Chondrocyte (in vitro differentiated cells): ENCODE measurements around the gene ATXN1L. TPM values are rescaled to one million over a fixed set of nuclear protein-coding genes. Genes with fewer than 3 reads are reported as not detected.
"Not testable (repeated sequence)": the region's sequence is repeated elsewhere in the genome, so short reads cannot be mapped to it uniquely, and the experiment has no call there.

Experiments used
- DNase-seq: peaks from one replicate; pipeline ENCODE4 v3.0.0; 2021; ENCODE audit warnings: mixed read lengths, low spot score
- H3K27ac Mint-ChIP-seq: one replicate; pipeline ENCODE4 v1.8.0; 2021; ENCODE audit warnings: mild to moderate bottlenecking, moderate library complexity, mixed read lengths; ENCODE audit not compliant: unreplicated experiment
- H3K27me3 Mint-ChIP-seq: 2 replicates; pipeline ENCODE4 v1.8.0; 2021; ENCODE audit warnings: low read depth, mixed read lengths
- H3K36me3 Mint-ChIP-seq: 2 replicates; pipeline ENCODE4 v1.8.0; 2021; ENCODE audit warnings: low read depth, mixed read lengths
- H3K4me1 Mint-ChIP-seq: 2 replicates; pipeline ENCODE4 v1.8.0; 2021; ENCODE audit warnings: low read depth, mild to moderate bottlenecking, mixed read lengths
- H3K4me3 Mint-ChIP-seq: one replicate; pipeline ENCODE4 v1.8.0; 2021; ENCODE audit warnings: mild to moderate bottlenecking, moderate library complexity, mixed read lengths; ENCODE audit not compliant: unreplicated experiment
- H3K9me3 Mint-ChIP-seq: 2 replicates; pipeline ENCODE4 v1.8.0; 2021; ENCODE audit warnings: low read depth, mixed read lengths
- total RNA-seq: library from RNA; stranded (reverse); gene quantifications from 3 replicates; pipeline ENCODE4 v1.2.1, GENCODE V29; 2021
- TF ChIP-seq, protein P1 (sequence below): fragments of 200-600 bp; sonication (generic); IDR thresholded peaks from 2 replicates; pipeline ENCODE4 v1.5.0; 2021; ENCODE audit warnings: antibody characterized with exemption, mild to moderate bottlenecking, moderate library complexity

The ATXN1L gene
- total RNA-seq, 1 donor from 2014 or later: 29.4 TPM

DNA sequence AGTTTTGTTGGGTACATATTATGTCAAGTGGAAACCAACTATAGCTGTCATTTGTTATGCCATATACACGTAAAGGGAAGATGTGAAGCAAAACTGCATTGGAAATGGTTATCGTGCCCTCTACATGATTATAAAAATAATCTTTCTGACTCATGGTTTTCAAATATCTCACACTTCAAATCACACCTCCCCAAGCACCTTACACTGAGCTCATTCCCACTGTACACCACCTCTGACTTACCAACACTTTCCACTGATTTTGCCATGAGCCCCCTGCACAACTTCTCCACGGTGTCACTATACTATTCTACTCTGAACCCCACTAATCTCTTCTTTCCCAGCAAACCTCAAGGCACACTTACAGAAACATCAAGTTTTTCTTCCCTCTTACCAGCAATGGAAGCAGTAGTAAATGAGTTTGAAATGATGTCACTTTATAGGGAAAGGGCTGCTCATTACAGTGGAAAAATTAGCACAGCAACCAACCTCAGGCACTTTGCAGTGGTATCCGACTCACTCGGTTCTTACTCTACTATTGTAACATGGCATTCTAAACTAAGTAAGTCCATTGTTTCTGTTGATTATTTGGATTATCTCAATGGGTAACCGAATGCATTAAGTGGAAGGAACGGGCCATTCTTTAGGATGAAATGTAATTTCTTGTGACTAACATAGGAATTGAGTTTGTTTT, 19.5 kb downstream of the ATXN1L start:
- Mint-ChIP-seq H3K4me3 (no peak overlapping the region), H3K9me3 (no peaks in the 10 kb centered on the region), H3K36me3 (peaks cover 32% of the 10 kb centered on the region), H3K27me3 (no peaks in the 10 kb centered on the region), H3K4me1 (no peaks in the 10 kb centered on the region), H3K27ac (no peak overlapping the region)
- TF ChIP-seq, protein P1, sequence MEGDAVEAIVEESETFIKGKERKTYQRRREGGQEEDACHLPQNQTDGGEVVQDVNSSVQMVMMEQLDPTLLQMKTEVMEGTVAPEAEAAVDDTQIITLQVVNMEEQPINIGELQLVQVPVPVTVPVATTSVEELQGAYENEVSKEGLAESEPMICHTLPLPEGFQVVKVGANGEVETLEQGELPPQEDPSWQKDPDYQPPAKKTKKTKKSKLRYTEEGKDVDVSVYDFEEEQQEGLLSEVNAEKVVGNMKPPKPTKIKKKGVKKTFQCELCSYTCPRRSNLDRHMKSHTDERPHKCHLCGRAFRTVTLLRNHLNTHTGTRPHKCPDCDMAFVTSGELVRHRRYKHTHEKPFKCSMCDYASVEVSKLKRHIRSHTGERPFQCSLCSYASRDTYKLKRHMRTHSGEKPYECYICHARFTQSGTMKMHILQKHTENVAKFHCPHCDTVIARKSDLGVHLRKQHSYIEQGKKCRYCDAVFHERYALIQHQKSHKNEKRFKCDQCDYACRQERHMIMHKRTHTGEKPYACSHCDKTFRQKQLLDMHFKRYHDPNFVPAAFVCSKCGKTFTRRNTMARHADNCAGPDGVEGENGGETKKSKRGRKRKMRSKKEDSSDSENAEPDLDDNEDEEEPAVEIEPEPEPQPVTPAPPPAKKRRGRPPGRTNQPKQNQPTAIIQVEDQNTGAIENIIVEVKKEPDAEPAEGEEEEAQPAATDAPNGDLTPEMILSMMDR: no peak
- no peak for DNase-seq

DNA sequence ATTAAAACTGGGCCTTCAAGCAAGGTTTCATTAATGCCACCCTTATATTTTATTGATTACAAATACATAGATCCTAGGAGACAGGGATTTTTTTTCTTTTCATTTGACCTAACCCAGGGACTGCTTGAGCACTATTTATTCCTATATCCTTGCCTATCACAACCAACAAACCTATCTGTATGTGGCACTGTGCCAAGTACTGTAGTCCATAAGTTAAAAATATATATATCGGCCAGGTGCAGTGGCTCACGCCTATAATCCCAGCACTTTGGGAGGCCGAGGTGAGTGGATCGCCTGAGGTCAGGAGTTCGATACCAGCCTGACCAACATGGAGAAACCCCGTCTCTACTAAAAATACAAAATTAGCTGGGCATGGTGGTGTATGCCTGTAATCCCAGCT, 21.4 kb downstream of the ATXN1L start:
- H3K36me3 Mint-ChIP-seq: peaks cover 29% of the 10 kb centered on the region
- H3K4me3 Mint-ChIP-seq, H3K27ac Mint-ChIP-seq, H3K9me3 Mint-ChIP-seq, H3K4me1 Mint-ChIP-seq, H3K27me3 Mint-ChIP-seq, DNase-seq: not testable (repeated sequence)

DNA sequence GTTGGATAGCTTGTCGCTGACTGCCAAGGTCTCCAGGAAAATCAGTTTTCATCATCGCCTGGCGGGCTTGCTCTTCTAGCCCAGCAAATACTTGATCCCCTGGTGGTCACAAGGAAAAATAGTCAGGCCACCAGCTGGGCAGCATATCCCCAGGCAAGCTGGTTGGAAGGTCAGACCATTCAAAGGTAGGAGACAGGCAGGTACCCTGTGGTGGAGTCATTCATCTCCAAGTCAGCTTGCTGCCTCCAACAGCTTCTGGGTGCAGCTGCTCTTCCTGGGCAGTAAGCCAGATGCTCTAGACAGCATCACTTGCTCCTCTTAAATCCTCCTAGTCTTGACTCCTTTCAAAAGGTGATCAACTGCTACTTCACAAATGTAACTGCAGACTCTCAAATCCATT, 22.2 kb downstream of the ATXN1L start:
- H3K36me3 Mint-ChIP-seq: peaks cover 28% of the 10 kb centered on the region
- no peak overlapping the region for H3K27ac Mint-ChIP-seq
- H3K27me3 Mint-ChIP-seq: no peaks in the 10 kb centered on the region
- TF ChIP-seq, protein P1: no peak
- DNase-seq: no peak
- no peaks in the 10 kb centered on the region for H3K4me1 Mint-ChIP-seq
- H3K9me3 Mint-ChIP-seq: no peaks in the 10 kb centered on the region
- H3K4me3 Mint-ChIP-seq: no peak overlapping the region

DNA sequence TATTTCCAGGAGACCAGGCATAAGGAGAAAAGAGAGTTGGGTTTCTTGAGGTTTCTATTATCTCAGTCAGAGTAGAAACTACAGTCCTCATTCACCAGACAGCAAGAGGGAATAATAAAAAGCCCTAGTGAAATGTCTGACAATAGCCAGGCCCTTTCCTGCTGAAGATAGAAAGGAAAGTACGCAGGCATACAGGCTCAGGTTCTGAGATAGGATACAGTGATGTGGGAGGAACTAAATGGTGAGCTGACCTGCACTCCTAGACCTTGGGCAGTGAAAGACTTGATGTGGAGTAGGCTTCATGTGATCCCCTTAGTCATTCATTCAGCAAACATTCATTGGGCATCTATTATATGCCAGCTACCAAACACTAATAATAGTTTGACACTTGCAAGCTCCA, 23.3 kb downstream of the ATXN1L start:
- no peaks in the 10 kb centered on the region for H3K9me3 Mint-ChIP-seq
- no peaks in the 10 kb centered on the region for H3K27me3 Mint-ChIP-seq
- H3K27ac Mint-ChIP-seq: no peak overlapping the region
- TF ChIP-seq, protein P1: no peak
- H3K4me3 Mint-ChIP-seq: no peak overlapping the region
- no peak for DNase-seq
- peaks cover 24% of the 10 kb centered on the region for H3K36me3 Mint-ChIP-seq
- no peaks in the 10 kb centered on the region for H3K4me1 Mint-ChIP-seq

DNA sequence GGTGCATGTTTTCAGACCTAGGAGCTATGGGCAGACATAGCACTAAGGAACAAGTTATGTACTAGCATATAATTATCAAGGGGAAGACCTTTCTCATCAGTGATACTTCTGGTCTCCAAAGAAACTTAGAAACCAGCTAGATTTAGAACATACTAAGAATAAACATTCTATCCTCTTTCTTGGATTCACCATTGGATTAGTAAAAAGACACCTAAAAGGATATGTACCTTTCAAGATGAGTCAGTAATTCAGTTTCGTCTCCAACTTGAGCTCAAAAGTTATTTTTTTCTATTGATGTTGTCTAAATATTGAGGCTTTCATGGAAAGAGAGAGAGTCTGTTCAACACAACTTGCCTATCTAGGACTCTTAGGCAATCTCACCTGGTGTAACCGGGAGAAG, 25.0 kb downstream of the ATXN1L start:
- Mint-ChIP-seq H3K4me1 (no peaks in the 10 kb centered on the region), H3K4me3 (no peak overlapping the region), H3K27me3 (no peaks in the 10 kb centered on the region), H3K36me3 (peaks cover 16% of the 10 kb centered on the region), H3K27ac (no peak overlapping the region), H3K9me3 (no peaks in the 10 kb centered on the region)
- DNase-seq: no peak
- TF ChIP-seq, protein P1: no peak

DNA sequence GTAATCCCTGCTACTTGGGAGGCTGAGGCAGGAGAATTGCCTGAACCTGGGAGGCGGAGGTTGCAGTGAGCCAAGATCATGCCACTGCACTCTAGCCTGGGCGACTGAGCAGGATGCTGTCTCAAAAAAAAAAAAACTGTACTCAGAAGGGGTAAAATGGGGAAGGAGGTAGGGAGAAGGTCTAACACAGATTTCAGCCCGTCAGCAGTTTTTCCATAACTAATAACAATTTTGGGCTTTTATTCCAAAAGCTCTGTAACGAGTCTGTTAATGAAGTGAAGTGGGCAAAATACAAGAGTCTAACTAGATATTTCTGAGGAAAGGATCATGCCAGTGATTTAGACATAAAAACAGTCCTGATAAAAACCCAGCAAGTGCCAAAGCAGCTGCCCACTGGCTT, 27.4 kb downstream of the ATXN1L start:
- H3K4me3 Mint-ChIP-seq: no peak overlapping the region
- H3K36me3 Mint-ChIP-seq: peaks cover 18% of the 10 kb centered on the region
- no peak for DNase-seq
- H3K27ac Mint-ChIP-seq: no peak overlapping the region
- no peaks in the 10 kb centered on the region for H3K27me3 Mint-ChIP-seq
- no peaks in the 10 kb centered on the region for H3K4me1 Mint-ChIP-seq
- no peaks in the 10 kb centered on the region for H3K9me3 Mint-ChIP-seq
- TF ChIP-seq, protein P1: no peak
